ENCODE measurements around the gene C10orf143. TPM values are rescaled to one million over a fixed set of nuclear protein-coding genes. Genes with fewer than 3 reads are reported as not detected.

The C10orf143 gene
- total and polyA plus RNA-seq, 2 of the 8 experiments (the other 6 are each of a cell fraction or from before 2014, with no cell fraction given) = 1.6 to 2.0 TPM

GRCh38 chr10:130080461-130080814 is 30.2 kb downstream of the C10orf143 start (continued):
- TF ChIP-seq CEBPB (IDR thresholded peaks at IDR 0.05; ENCODE audit: low read depth, low read length) (no peak), SAP30 (IDR thresholded peaks at IDR 0.05; ENCODE audit: insufficient read depth, insufficient replicate concordance, low read length) (no peak)

All from H1 (cell line).